Activated CD8-positive, alpha-beta memory T cell treated with anti-CD3 and anti-CD28 coated beads for 1 hour (primary cell): ENCODE data around the gene RAMAC.
"Not testable (repeated sequence)": the region's sequence is repeated elsewhere in the genome, so short reads cannot be mapped to it uniquely, and the experiment has no call there.

ENCODE experiments used
- DNase-seq, 2 donors: peaks; one replicate each; pipeline ENCODE4 v3.0.0-alpha.2; 2020; ENCODE audit warnings: low read depth in 1 of 2; ENCODE audit errors: extremely low read depth in 1 of 2

RAMAC gene

GRCh38 chr15:83012076-83012426, 26.0 kb downstream of the RAMAC start:
- DNase-seq: no peak

- no peak for DNase-seq
Observed at GRCh38 chr15:83012636-83013035, 26.6 kb downstream of the RAMAC start.

GRCh38 chr15:83014205-83014653, 28.2 kb downstream of the RAMAC start:
- no peak for DNase-seq

- no peak for DNase-seq
Observed at GRCh38 chr15:83015361-83015760, 29.4 kb downstream of the RAMAC start.

GRCh38 chr15:83016906-83017305, 30.9 kb downstream of the RAMAC start:
- DNase-seq: no peak

- no peak for DNase-seq
Observed at GRCh38 chr15:83018436-83018835, 32.4 kb downstream of the RAMAC start.

GRCh38 chr15:83030021-83030420, 44.0 kb downstream of the RAMAC start:
- DNase-seq: no peak

- not testable (repeated sequence) for DNase-seq
Observed at GRCh38 chr15:83031234-83031633, 45.2 kb downstream of the RAMAC start.

GRCh38 chr15:83036253-83036652, 50.2 kb downstream of the RAMAC start:
- DNase-seq: no peak

- no peak for DNase-seq
Observed at GRCh38 chr15:83039206-83039605, 53.2 kb downstream of the RAMAC start.
